Endothelial cell of umbilical vein (primary cell): ENCODE data around the gene SPPL2B. TPM values are rescaled to one million over a fixed set of nuclear protein-coding genes. Genes with fewer than 3 reads are reported as not detected.

Source experiments
- BruUV-seq: library from RNA; stranded (reverse); fragments of 400-500 nt; replicated peaks from 2 replicates; lab custom pipeline; 2021; lab: Mats Ljungman, UMichigan
- CTCF ChIA-PET: fragments of 300-600, 350-600 bp; sonication (Branson Sonifier 250); formaldehyde crosslinking; loops from one replicate; lab custom pipeline; 2021; ENCODE audit warnings: antibody characterized with exemption, inconsistent platforms; lab: Charles Lee
- POLR2A ChIA-PET: fragments of 300-600, 350-600 bp; sonication (Branson Sonifier 250); formaldehyde crosslinking; loops from one replicate; lab custom pipeline; 2021; ENCODE audit warnings: antibody characterized with exemption, inconsistent platforms; lab: Charles Lee
- DNase-seq: peaks from one replicate; pipeline ENCODE4 v3.0.0-alpha.2; 2011; ENCODE audit warnings: low read depth, low spot score
- FAIRE-seq: peaks from 2 replicates; lab custom pipeline; 2011; peaks lifted over from hg19 to GRCh38; lab: Jason Lieb, UNC
- H2AFZ ChIP-seq: 2 replicates; pipeline ENCODE4 v1.6.0; 2012; ENCODE audit warnings: low read depth, low read length, control low read depth, inconsistent platforms
- H3K27ac ChIP-seq: 2 replicates; pipeline ENCODE4 v1.5.1; 2011; ENCODE audit warnings: low read depth, mild to moderate bottlenecking, control low read depth, low read length, moderate library complexity; ENCODE audit not compliant: insufficient read depth
- H3K27me3 ChIP-seq, 2 experiments: 2 replicates each; pipeline versions ENCODE4 v1.6.0 to v1.6.1; 2011; ENCODE audit warnings: low read length in 2 of 2, mixed read lengths in 1 of 2; ENCODE audit not compliant: control insufficient read depth in 2 of 2, insufficient read depth in 2 of 2
- H3K36me3 ChIP-seq, 2 experiments: 2 replicates in 1 of 2; 3 replicates in 1 of 2; pipeline ENCODE4 v1.5.1; 2011; ENCODE audit warnings: low read length in 2 of 2, mild to moderate bottlenecking in 1 of 2, moderate library complexity in 1 of 2; ENCODE audit not compliant: control insufficient read depth in 2 of 2, insufficient read depth in 2 of 2; ENCODE audit errors: extremely low read depth in 1 of 2
- H3K4me1 ChIP-seq: 3 replicates; pipeline ENCODE4 v1.5.1; 2011; ENCODE audit warnings: mild to moderate bottlenecking, low read length; ENCODE audit not compliant: control insufficient read depth, insufficient read depth; ENCODE audit errors: extremely low read depth
- H3K4me2 ChIP-seq: 2 replicates; pipeline ENCODE4 v1.6.1; 2011; ENCODE audit warnings: low read length, control low read depth, mixed read lengths; ENCODE audit not compliant: insufficient read depth
- H3K4me3 ChIP-seq, 3 experiments: fragments of 200-600 bp in 1 of 3; sonication (generic), shearing (Covaris generic) in 1 of 3; replicated peaks in 1 of 3; 2 replicates each; pipeline ENCODE4 v1.5.1; 2011 to 2016; ENCODE audit warnings: control low read depth in 3 of 3, low read length in 3 of 3, mild to moderate bottlenecking in 2 of 3, inconsistent platforms in 1 of 3, low read depth in 1 of 3, moderate library complexity in 1 of 3; ENCODE audit not compliant: insufficient read depth in 1 of 3
- H3K79me2 ChIP-seq: 2 replicates; pipeline ENCODE4 v1.6.0; 2012; ENCODE audit warnings: low read length, inconsistent platforms; ENCODE audit not compliant: control insufficient read depth, insufficient read depth
- H3K9ac ChIP-seq: replicated peaks from 2 replicates; pipeline ENCODE3; 2011; ENCODE audit warnings: low read length, control low read depth; ENCODE audit not compliant: insufficient read depth; ENCODE audit errors: extremely low read depth
- H3K9me1 ChIP-seq: replicated peaks from 3 replicates; pipeline ENCODE4 v1.6.0; 2011; ENCODE audit warnings: mild to moderate bottlenecking, low read length; ENCODE audit not compliant: control insufficient read depth, insufficient read depth; ENCODE audit errors: extremely low read depth
- H3K9me3 ChIP-seq: replicated peaks from 2 replicates; pipeline ENCODE4 v1.5.1; 2012; ENCODE audit warnings: low read length, inconsistent platforms; ENCODE audit not compliant: control insufficient read depth, insufficient read depth
- H4K20me1 ChIP-seq: replicated peaks from 2 replicates; pipeline ENCODE3; 2011; ENCODE audit warnings: mild to moderate bottlenecking, low read length; ENCODE audit not compliant: control insufficient read depth, insufficient read depth; ENCODE audit errors: extremely low read depth
- GATA2 ChIP-seq: IDR thresholded peaks from 2 replicates; pipeline ENCODE4 v1.7.0; 2011; ENCODE audit warnings: low read depth, mild to moderate bottlenecking, moderate library complexity, mixed read lengths, low read length; ENCODE audit not compliant: insufficient read length, insufficient read depth
- JUN ChIP-seq: IDR thresholded peaks from 2 replicates; pipeline ENCODE4 v1.6.1; 2011; ENCODE audit warnings: borderline replicate concordance, low read depth; ENCODE audit not compliant: insufficient read length, insufficient read depth
- MYC ChIP-seq: IDR thresholded peaks from one replicate; pipeline ENCODE4 v1.6.1; 2011; ENCODE audit warnings: mild to moderate bottlenecking, low read depth, low read length
- dilution Hi-C: fragments of 300-500 bp; cut with MboI; formaldehyde crosslinking; loops from one replicate; pipeline ENCODE4 v1.15.0; 2019; ENCODE audit warnings: low sequenced_read_pairs; ENCODE audit not compliant: extremely low pct_ligation_motif_present
- intact Hi-C: fragments of 100-400 bp; cut with micrococcal nuclease; formaldehyde crosslinking; loops from one replicate; pipeline ENCODE4 v1.10.0; 2022
- polyA plus RNA-seq, 4 experiments: library from polyadenylated mRNA; depleted of rRNA in 3 of 4; stranded (reverse) in 3 of 4; unstranded in 1 of 4; fragments of >200 nt; gene quantifications; 2 replicates each; pipeline versions ENCODE4 v1.2.1 to v1.2.3, GENCODE V29; 2011 to 2012; ENCODE audit warnings: missing spikeins in 1 of 4
- total RNA-seq: library from RNA; stranded (reverse); gene quantifications from 2 replicates; pipeline ENCODE4 v1.2.3, GENCODE V29; 2021
- TF ChIP-seq, protein P1 (sequence below), 2 donors: IDR thresholded peaks; 1 replicate in 1 of 2; 2 replicates in 1 of 2; pipeline ENCODE4 v1.5.1; 2011; ENCODE audit warnings: low read length in 2 of 2, mild to moderate bottlenecking in 2 of 2, moderate library complexity in 2 of 2, control low read depth in 1 of 2, inconsistent platforms in 1 of 2, low read depth in 1 of 2; ENCODE audit not compliant: insufficient read depth in 1 of 2; ENCODE audit errors: extremely low read depth in 1 of 2
- TF ChIP-seq, protein P2 (sequence below): IDR thresholded peaks from 2 replicates; pipeline ENCODE4 v1.6.1; 2011; ENCODE audit not compliant: insufficient read depth, insufficient read length

The SPPL2B gene
- total and polyA plus RNA-seq, 2 donors (not counting 3 experiments of a cell fraction or from before 2014, with no cell fraction given) = 60.7 to 62.7 TPM

DNA sequence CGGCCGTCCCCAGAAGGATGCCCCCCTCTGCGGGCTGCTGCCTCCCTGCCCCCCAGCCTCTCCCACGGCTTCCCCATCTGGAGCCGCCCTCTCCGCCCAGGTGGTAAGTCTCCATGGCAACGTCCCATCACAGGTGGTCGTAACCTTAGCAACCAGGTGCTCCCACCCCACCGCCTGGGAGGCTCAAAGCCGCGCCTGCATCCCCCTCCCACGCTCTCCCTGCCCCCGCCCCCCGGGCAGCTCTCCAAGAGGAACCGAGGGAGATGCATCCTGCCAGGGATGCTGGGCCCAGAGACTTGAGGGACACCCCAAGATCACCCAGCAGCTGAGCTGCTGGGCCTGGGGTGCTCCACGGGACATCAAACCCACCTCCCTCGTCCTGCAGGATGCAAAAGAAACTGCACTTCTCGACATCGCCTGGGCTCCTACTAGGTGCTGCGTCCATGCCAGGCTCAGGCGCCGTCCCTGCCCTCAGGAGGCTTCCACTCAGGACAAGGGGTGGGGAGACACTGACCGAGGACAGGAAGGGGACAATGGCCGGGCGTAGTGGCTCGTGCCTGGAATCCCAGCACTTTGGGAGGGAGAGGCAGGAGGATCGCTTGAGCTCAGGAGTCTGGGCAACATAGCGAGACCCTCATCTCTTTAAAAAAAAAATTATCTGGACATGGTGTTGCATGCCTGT lies 15.5 kb upstream of the SPPL2B start:
- H3K27ac ChIP-seq = no peak overlapping the region
- H3K9me1 ChIP-seq = no peaks in the 10 kb centered on the region
- H3K36me3 ChIP-seq = no peaks in the 10 kb centered on the region
- peaks cover 1 to 21% of the 10 kb centered on the region in 2 experiments for H3K27me3 ChIP-seq
- no peaks in the 10 kb centered on the region for H3K4me1 ChIP-seq
- TF ChIP-seq, protein P1, sequence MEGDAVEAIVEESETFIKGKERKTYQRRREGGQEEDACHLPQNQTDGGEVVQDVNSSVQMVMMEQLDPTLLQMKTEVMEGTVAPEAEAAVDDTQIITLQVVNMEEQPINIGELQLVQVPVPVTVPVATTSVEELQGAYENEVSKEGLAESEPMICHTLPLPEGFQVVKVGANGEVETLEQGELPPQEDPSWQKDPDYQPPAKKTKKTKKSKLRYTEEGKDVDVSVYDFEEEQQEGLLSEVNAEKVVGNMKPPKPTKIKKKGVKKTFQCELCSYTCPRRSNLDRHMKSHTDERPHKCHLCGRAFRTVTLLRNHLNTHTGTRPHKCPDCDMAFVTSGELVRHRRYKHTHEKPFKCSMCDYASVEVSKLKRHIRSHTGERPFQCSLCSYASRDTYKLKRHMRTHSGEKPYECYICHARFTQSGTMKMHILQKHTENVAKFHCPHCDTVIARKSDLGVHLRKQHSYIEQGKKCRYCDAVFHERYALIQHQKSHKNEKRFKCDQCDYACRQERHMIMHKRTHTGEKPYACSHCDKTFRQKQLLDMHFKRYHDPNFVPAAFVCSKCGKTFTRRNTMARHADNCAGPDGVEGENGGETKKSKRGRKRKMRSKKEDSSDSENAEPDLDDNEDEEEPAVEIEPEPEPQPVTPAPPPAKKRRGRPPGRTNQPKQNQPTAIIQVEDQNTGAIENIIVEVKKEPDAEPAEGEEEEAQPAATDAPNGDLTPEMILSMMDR (IDR thresholded peaks at IDR 0.05; ENCODE audit: extremely low read depth in 1 of 2, insufficient read depth in 1 of 2, low read depth in 1 of 2, low read length in 2 of 2) = no peak
- TF ChIP-seq GATA2 = no peak
- TF ChIP-seq, protein P2, sequence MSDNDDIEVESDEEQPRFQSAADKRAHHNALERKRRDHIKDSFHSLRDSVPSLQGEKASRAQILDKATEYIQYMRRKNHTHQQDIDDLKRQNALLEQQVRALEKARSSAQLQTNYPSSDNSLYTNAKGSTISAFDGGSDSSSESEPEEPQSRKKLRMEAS = no peak
- no peak for TF ChIP-seq JUN
- no peak for TF ChIP-seq MYC
- H3K9me3 ChIP-seq = peaks cover 2% of the 10 kb centered on the region
- BruUV-seq = no TSS peak
- no peaks in the 10 kb centered on the region for H3K79me2 ChIP-seq
- DNase-seq (no peak), FAIRE-seq (no peak)
- no peaks in the 10 kb centered on the region for H4K20me1 ChIP-seq
- H3K4me2 ChIP-seq = no peak overlapping the region
- POLR2A ChIA-PET = no interaction called here
- H2AFZ ChIP-seq = no peak overlapping the region
- intact Hi-C loops (loop anchor here (10.0 kb wide), 1 partner anchor 378 kb away; no protein-coding TSS in a partner anchor), dilution Hi-C loops (no loop called here)
- H3K9ac ChIP-seq = no peak overlapping the region
- no peak overlapping the region for H3K4me3 ChIP-seq
- CTCF ChIA-PET = no interaction called here
